ENCODE results near the gene SEMA5B. TPM values are rescaled to one million over a fixed set of nuclear protein-coding genes. Genes with fewer than 3 reads are reported as not detected.

The SEMA5B gene
- total RNA-seq, 1 experiment from 2014 or later = 9.4 TPM

GRCh38 chr3:122862381-122862780, 165.2 kb downstream of the SEMA5B start:
- no peak overlapping the region for H2BK120ac ChIP-seq (ENCODE audit: low read depth, low read length, poor library complexity, severe bottlenecking)
- H3K27me3 ChIP-seq (ENCODE audit: insufficient read depth, low read length) = no peaks in the 10 kb centered on the region

More at GRCh38 chr3:122862381-122862780, 165.2 kb downstream of the SEMA5B start:
- Mint-ChIP-seq H3K27ac (no peak overlapping the region), H3K4me1 (peaks cover 3% of the 10 kb centered on the region in 2 experiments), H3K4me3 (no peak overlapping the region), H3K36me3 (ENCODE audit: insufficient read depth in 1 of 3, low read depth in 3 of 3) (no peaks in the 10 kb centered on the region; a peak in 1 of 7 replicates), H3K9me3 (no peaks in the 10 kb centered on the region), H3K27me3 (ENCODE audit: low read depth) (no peaks in the 10 kb centered on the region)
- no peak overlapping the region for H2BK15ac ChIP-seq (ENCODE audit: low read depth, low read length)
- H4K20me1 ChIP-seq (ENCODE audit: control insufficient read depth, insufficient read depth, insufficient read length) = no peaks in the 10 kb centered on the region
- H3K23ac ChIP-seq (ENCODE audit: insufficient read length, low read depth, low read length) = no peak overlapping the region
- H3T11ph ChIP-seq (ENCODE audit: low read length) = no peak overlapping the region
- TF ChIP-seq, protein P1, sequence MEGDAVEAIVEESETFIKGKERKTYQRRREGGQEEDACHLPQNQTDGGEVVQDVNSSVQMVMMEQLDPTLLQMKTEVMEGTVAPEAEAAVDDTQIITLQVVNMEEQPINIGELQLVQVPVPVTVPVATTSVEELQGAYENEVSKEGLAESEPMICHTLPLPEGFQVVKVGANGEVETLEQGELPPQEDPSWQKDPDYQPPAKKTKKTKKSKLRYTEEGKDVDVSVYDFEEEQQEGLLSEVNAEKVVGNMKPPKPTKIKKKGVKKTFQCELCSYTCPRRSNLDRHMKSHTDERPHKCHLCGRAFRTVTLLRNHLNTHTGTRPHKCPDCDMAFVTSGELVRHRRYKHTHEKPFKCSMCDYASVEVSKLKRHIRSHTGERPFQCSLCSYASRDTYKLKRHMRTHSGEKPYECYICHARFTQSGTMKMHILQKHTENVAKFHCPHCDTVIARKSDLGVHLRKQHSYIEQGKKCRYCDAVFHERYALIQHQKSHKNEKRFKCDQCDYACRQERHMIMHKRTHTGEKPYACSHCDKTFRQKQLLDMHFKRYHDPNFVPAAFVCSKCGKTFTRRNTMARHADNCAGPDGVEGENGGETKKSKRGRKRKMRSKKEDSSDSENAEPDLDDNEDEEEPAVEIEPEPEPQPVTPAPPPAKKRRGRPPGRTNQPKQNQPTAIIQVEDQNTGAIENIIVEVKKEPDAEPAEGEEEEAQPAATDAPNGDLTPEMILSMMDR (conservative IDR thresholded peaks at IDR 0.05) = no peak
- no peak overlapping the region for H3K9ac ChIP-seq (ENCODE audit: extremely low read depth, insufficient read length, low read length)
- H2BK20ac ChIP-seq (ENCODE audit: low read depth, low read length, poor library complexity, severe bottlenecking) = no peak overlapping the region
- H3K4me1 ChIP-seq (ENCODE audit: insufficient read depth, low read length) = no peaks in the 10 kb centered on the region
- no peaks in the 10 kb centered on the region for H3K23me2 ChIP-seq (ENCODE audit: insufficient read length, low read depth, low read length, poor library complexity, severe bottlenecking)
- H3K9me3 ChIP-seq (ENCODE audit: control insufficient read depth, low read depth, low read length) = no peaks in the 10 kb centered on the region
- H3K4me2 ChIP-seq (ENCODE audit: insufficient read depth, insufficient read length, low read length) = no peak overlapping the region
- no peak for DNase-seq
- no peak overlapping the region for H4K5ac ChIP-seq (ENCODE audit: insufficient read length, low read depth, low read length)
- H2BK12ac ChIP-seq (ENCODE audit: insufficient read length, low read depth, low read length) = no peak overlapping the region
- H2AFZ ChIP-seq (ENCODE audit: low read length) = no peak overlapping the region
- no peak overlapping the region for H2BK5ac ChIP-seq (ENCODE audit: insufficient read length, low read length)
- H3K4ac ChIP-seq (ENCODE audit: low read depth, low read length) = no peak overlapping the region
- no peak overlapping the region for H3K56ac ChIP-seq (ENCODE audit: insufficient read length, low read depth, low read length)
- H3K79me2 ChIP-seq (ENCODE audit: insufficient read depth, low read length) = no peaks in the 10 kb centered on the region
- no peak overlapping the region for H3K27ac ChIP-seq (ENCODE audit: insufficient read length, low read depth, low read length)
- no peak overlapping the region for H4K8ac ChIP-seq (replicated peaks; ENCODE audit: insufficient read length, low read depth, low read length)
- H3K79me1 ChIP-seq (ENCODE audit: insufficient read depth, low read depth, low read length, poor library complexity, severe bottlenecking) = no peaks in the 10 kb centered on the region
- no peak overlapping the region for H3K18ac ChIP-seq (ENCODE audit: insufficient read length, low read depth, low read length)
- H4K91ac ChIP-seq (ENCODE audit: insufficient read length, low read depth, low read length) = no peak overlapping the region
- no peak overlapping the region for H2AK5ac ChIP-seq (ENCODE audit: insufficient read length, low read length)
- no peak overlapping the region for H3K14ac ChIP-seq (ENCODE audit: insufficient read depth, low read length)

Other genes starting within 250 kb of the SEMA5B start
- 8.9 and 9.8 TPM in 2 replicates for gene HSPBAP1, start 233.9 kb downstream of the SEMA5B start, total RNA-seq (2021)
- gene SLC49A4, start 232.7 kb downstream of the SEMA5B start, total RNA-seq (2021) = 10.0 and 10.7 TPM in 2 replicates
- gene PDIA5, start 39.3 kb upstream of the SEMA5B start, total RNA-seq (2021) = 21.9 and 24.3 TPM in 2 replicates
- gene SEC22A, start 174.2 kb upstream of the SEMA5B start, total RNA-seq (2021) = 6.2 and 9.9 TPM in 2 replicates

All from H9 (cell line).